ENCODE data around the gene SPCS1.

DNA sequence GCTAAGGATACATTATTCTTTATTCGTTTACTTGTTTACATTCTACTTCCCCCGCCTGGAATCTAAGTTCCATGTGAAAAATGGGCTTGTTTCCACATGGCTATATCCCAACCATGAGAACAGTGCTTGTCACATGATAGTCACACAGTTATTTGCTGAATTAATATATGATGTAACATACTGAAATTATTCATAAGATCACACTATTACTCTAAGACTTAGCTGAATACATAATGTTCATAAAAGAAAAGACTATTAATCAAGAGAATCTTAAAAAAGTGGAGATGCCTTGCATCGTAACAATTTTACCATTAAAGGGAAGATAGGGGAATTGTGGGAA lies 26.7 kb upstream of the SPCS1 start:
- TF ChIP-seq SUZ12 (IDR thresholded peaks at IDR 0.05; ENCODE audit: extremely low read depth, insufficient read depth, insufficient read length): no peak
- no peak for TF ChIP-seq YY1 (IDR thresholded peaks at IDR 0.05; ENCODE audit: insufficient read depth, insufficient read length)
